ENCODE measurements around the gene TMEM87A. TPM values are rescaled to one million over a fixed set of nuclear protein-coding genes. Genes with fewer than 3 reads are reported as not detected.

The TMEM87A gene
- total and polyA plus RNA-seq, 2 experiments from 2014 or later: 41.8 to 43.5 TPM

- TF ChIP-seq ETS1 (IDR thresholded peaks at IDR 0.05): no peak
- TF ChIP-seq STAT1 (IDR thresholded peaks at IDR 0.05; ENCODE audit: unreplicated experiment): no peak
- no peak for TF ChIP-seq NANOG (IDR thresholded peaks at IDR 0.05; ENCODE audit: borderline replicate concordance)
Observed at GRCh38 chr15:42270551-42270950, 2.7 kb downstream of the TMEM87A start (continued).

- Mint-ChIP-seq H3K9me3 (no peaks in the 10 kb centered on the region), H3K36me3 (ENCODE audit: low read depth) (peaks cover 59% of the 10 kb centered on the region), H3K27ac (no peak overlapping the region), H3K27me3 (ENCODE audit: insufficient read depth, low read depth, poor library complexity) (no peaks in the 10 kb centered on the region), H3K4me1 (peaks cover 4% of the 10 kb centered on the region; the same call in 2 of the 3 replicates), H3K4me3 (no peak overlapping the region)
- DNase-seq (ENCODE audit: low spot score) (no peak), ATAC-seq (no peak)
- Histone ChIP-seq H2AFZ (no peak overlapping the region), H4K20me1 (replicated peaks; ENCODE audit: insufficient read depth) (peaks cover 5% of the 10 kb centered on the region; the same call in 1 of the 2 replicates), H3K27me3 (ENCODE audit: insufficient read depth) (no peaks in the 10 kb centered on the region), H3F3A (replicated peaks; ENCODE audit: low read depth) (no peaks in the 10 kb centered on the region), H3K79me2 (replicated peaks; ENCODE audit: insufficient read depth) (peaks cover 56% of the 10 kb centered on the region), H3K4me3 (no peak overlapping the region), H3K36me3 (ENCODE audit: insufficient read depth) (peaks cover 43% of the 10 kb centered on the region; the same call in 1 of the 2 replicates), H3K27ac (ENCODE audit: low read depth) (no peak overlapping the region), H3K4me2 (no peak overlapping the region), H3K9me2 (ENCODE audit: insufficient read depth) (no peaks in the 10 kb centered on the region), H3K4me1 (ENCODE audit: insufficient read depth) (0 out of 2 replicates have a peak, but pooled peaks cover 3% of the 10 kb centered on the region)
- TF ChIP-seq EZH2 (IDR thresholded peaks at IDR 0.05; ENCODE audit: low read depth, unreplicated experiment) (no peak), POLR2AphosphoS5 (IDR thresholded peaks at IDR 0.05; ENCODE audit: low read depth) (no peak), CREB1 (CRISPR knock-in tag; IDR thresholded peaks at IDR 0.05; ENCODE audit: low read depth) (no peak), ZNF331 (CRISPR knock-in tag; IDR thresholded peaks at IDR 0.05; ENCODE audit: low read depth) (no peak), REST (IDR thresholded peaks at IDR 0.05; ENCODE audit: unreplicated experiment) (no peak), ZNF462 (CRISPR knock-in tag; IDR thresholded peaks at IDR 0.05) (no peak), ETS1 (IDR thresholded peaks at IDR 0.05) (no peak), JUNB (IDR thresholded peaks at IDR 0.05; ENCODE audit: unreplicated experiment) (no peak), STAT1 (IDR thresholded peaks at IDR 0.05; ENCODE audit: unreplicated experiment) (no peak), ZNF114 (CRISPR knock-in tag; IDR thresholded peaks at IDR 0.05) (no peak), EZH2phosphoT487 (IDR thresholded peaks at IDR 0.05; ENCODE audit: unreplicated experiment) (no peak), NANOG (IDR thresholded peaks at IDR 0.05; ENCODE audit: borderline replicate concordance) (no peak)
Observed at GRCh38 chr15:42267286-42267685, 5.9 kb downstream of the TMEM87A start.
